ENCODE results near the gene LENG1.

DNA sequence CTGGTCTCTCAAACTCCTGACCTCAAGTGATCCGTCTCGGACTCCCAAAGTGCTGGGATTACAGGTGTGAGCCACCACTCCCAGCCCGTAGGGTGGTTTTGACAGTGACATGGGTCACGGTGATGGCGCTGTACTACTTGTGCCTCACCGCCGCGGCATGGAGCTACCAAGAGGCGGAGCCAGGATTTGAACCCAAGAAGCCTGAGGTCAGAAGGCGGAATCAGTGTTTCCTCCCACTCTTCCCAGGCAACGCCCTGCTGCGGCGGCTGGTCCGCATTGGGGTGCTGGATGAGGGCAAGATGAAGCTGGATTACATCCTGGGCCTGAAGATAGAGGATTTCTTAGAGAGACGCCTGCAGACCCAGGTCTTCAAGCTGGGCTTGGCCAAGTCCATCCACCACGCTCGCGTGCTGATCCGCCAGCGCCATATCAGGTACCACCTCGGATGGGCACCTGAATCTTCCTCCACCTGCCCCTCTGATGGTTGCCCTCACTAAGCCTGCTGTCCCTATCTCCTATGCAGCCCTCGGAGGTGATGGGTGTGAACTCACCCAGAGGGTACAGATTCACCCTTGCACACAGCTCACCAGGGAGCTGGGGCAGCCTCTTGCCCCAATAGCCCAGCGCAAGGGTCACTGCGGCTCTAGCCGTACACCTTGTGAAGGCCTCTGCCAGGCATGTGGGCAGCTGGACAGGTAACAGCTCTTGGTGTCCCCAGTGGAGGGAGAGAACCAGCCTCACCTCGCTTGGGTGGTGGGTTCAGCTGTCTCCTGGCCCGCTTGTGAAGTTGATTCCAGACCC, 46.7 kb upstream of the LENG1 start:
- TF ChIP-seq EZH2 (IDR thresholded peaks at IDR 0.05), result no peak
- no peak for TF ChIP-seq POLR2AphosphoS5 (IDR thresholded peaks at IDR 0.05; ENCODE audit: borderline replicate concordance, low read depth, low read length)
- no peak for TF ChIP-seq FOXP2 (optimal IDR thresholded peaks at IDR 0.05; ENCODE audit: control extremely low read depth, extremely low read length, insufficient read depth)

Measured in SK-N-MC (cell line).